ENCODE data around the gene SBNO2. TPM values are rescaled to one million over a fixed set of nuclear protein-coding genes. Genes with fewer than 3 reads are reported as not detected.
"Not testable (repeated sequence)": the region's sequence is repeated elsewhere in the genome, so short reads cannot be mapped to it uniquely, and the experiment has no call there.

The SBNO2 gene
- total RNA-seq, 1 donor from 2014 or later, result 14.7 TPM

DNA sequence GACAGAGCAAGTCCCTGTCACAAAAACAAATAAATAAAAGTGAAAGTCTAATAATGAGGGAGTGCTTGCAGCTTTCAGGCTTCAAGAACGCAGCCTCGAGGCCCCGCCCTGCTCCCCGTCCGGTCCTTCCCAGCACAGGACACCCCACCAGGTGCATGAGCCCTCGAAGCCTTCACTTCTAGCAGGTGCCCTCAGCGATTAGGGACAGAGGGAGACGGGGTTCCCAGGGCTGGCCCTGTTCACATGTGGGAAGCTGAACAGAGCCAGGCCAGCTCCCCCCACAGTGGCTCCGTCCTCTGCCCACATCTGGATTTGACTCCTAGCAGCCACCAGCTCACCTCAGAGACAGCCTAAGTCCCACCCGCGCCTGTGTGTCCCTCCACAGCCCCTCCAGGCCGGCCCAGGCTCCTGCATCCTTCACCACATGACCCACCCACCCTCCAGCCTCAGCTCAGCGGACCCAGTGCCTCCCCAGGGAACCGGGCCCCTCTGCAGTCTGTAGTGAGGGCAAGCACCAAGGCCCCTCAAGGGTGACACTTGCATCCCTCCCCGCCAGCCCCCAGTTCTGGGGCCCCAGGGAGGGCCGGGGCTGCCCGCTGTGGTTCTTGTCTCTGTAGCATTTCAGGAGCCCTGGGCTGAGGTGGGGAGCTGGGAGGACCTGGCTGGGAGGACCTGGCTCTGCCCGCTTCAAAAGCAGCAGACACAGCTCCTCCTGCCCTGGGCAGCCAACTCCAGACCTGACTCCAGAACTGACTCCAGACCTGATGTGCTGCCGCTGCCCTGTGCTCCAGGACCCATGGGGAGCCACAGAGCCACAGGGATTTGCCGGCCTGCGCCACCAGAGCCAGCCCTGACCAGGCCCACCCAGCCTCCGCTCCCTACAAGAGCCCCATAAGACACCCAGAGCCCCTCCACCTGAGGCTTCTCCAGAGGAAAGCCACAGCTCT lies 43.0 kb downstream of the SBNO2 start:
- intact Hi-C loops (cut with DNase I), result loop anchor here (5.0 kb wide), 1 partner anchor 41 kb away; the partner anchor contains the start of gene SBNO2

DNA sequence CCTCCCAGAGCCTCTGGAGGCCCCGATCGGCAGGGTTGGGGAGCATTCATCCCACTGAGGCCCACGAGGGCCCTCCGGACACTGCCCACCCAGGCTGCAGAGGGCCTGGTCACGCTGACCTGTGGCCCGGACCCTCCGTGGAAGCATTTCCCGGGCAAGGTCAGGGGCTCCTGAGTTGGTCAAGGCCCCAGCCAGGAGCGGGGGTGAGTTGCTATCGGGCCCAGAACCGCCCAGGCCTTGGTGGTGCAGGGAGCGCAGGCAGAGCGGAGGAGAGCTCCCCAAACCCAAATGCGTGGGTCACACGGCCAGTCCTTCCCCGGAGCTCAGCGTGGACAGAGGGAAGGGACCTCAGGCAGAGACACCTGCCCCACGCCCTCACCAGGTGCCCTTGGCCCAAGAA lies 44.5 kb downstream of the SBNO2 start:
- ATAC-seq, result no peak
- intact Hi-C loops (cut with DNase I), result no loop called here
- DNase-seq (ENCODE audit: missing footprints), result no peak

More for the DNA sequence above, 43.0 kb downstream of the SBNO2 start:
- DNase-seq (ENCODE audit: missing footprints) (no peak), ATAC-seq (no peak)

DNA sequence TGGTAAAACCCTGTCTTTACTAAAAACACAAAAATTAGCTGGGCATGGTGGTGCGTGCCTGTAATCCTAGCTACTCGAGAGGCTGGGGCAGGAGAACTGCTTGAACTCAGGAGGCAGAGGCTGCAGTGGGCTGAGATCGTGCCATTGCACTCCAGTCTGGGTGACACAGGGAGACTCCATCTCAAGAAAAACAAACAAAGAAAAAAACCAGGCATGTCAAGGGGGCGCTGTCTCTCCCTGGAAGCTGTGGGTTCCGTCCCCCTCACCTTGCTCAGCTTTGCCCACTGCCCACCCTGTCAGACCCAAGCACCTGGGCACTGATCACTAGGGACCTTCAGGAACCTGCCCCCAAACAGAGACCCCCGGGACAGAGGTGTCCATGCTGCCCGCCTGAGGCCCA lies 45.0 kb downstream of the SBNO2 start:
- intact Hi-C loops (cut with DNase I); DNase-seq (ENCODE audit: missing footprints); ATAC-seq: not testable (repeated sequence)

DNA sequence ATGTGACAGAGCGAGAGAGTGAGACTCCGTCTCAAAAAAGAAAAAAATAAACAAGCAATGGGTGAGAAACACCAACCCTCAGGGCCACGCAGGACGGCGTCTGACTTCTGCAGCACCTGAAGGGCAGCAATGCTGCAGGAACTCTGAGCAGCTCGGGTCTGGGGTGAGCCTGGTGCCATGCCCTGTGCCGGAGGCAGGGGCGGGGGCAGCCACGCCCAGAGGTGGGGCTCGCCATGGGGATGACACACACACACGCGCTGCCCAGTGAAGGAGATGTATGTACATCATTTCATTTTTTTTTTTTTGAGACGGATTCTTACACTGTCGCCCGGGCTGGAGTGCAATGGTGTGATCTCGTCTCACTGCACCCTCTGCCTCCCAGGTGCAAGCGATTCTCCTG lies 46.0 kb downstream of the SBNO2 start:
- DNase-seq (ENCODE audit: missing footprints) (no peak), ATAC-seq (no peak)
- intact Hi-C loops (cut with DNase I), result no loop called here

DNA sequence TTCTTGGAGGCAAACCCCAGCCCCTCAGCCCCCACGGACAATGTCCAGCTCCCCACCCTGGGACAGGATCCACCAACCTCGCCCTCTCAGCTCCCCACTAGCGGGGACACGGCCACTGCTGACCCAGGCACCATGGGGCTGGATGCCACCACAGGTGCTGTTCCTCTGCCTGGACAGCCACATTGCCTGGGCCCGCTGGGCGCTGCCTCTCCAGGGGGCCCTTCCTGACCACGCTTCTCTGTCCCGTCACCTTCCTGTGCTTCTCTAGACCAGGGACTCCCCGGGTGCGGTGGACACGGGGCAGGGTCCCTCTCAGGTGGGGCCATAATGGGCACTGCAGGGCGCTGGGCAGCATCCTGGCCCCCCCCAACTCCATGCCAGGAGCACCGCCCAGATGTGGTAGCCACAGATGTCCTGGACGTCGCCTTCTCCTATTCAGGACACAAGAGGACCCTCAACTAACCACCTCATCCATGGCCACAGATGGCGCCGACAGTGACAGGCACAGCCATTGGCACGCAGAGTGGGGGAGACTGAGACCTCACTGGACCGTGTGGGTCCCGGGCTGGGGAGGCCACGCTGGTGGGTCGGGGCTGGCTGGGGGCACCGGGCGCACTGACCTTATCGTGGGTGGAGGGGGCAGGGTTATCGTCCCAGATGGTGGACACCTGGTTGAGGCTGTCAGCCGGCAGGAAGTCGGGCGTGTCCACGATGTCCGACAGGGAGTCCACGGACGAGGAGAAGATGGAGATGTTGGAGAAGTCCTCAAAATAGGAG lies 46.9 kb downstream of the SBNO2 start:
- DNase-seq (ENCODE audit: missing footprints) (no peak), ATAC-seq (no peak)
- intact Hi-C loops (cut with DNase I), result no loop called here

DNA sequence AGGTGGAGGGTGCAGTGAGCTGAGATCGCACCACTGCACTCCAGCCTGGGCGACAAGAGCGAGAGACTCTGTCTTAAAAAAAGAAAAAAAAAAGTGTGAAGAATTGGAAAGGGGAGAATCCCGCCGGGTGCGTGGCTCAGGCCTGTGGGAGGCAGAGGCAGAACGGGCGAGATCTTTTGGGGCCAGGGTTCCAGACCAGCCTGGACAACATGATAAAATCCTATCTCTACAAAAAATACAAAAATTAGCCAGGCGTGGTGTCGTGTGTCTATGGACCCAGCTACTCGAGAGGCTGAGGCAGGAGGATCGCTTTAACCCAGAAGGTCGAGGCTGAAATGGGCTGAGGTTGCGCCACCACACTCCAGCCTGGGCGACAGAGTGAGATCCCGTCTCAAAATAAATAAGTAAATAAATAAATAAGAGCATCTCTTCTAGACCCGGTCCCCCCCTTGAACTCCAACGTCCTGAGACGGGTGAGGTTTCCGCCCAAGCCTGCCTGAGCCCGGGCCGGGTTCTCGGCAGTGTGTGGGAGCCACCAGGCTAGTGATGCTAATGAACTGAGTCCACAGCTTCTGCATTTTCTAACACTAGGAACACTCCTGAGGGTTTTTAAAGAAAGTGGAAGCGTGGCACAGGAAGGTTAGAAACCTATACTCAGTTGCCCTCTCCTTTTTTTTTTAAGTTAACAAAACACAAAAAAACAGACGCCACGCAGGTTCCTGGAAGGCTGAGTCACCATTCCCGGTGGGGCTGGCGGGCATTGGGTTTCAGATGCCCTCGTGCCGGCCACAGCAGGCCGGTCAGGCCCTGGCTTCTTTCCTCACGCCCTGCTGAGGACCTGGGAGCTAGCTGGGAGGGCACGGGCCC lies 48.2 kb downstream of the SBNO2 start:
- ATAC-seq, result no peak
- intact Hi-C loops (cut with DNase I), result no loop called here

DNA sequence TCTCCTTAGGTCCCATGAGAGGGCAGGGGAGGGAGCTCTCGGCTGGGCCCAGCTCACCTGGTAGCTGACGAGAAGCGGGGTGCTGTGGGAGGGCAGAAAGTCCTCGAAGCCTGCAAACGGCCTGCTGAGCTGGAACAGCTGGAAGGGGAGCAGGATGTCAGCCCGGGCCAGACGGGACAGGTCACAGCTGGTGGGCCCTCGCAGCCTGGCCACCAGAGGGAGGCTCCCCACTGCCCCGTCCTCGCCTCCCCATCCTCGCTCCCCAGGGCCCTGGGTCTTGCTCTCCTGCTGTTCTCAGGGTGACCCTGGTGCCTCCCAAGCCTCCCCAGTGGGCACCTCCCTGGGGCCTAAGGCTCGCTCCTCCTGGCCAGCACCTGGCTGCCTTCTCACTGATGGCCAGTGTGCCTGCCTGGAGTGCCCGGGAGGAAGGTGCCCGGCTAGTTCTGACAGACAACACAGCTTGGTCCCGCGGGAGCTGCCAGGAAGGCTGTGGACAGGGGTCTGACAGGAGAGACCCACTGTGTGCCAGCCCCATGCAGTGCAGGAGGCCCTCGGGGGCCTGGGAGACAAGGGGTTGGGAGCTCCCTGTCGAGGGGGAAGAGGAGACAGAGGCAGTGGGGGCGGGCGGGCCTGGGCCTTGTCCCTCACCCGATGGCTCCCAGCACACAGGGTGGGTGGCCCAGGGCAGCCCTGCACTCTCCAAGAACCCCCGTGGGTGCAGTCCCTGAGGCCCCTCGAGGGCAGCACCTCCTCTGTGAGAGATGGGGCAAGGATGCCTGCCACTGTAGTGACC lies 50.0 kb downstream of the SBNO2 start:
- DNase-seq (ENCODE audit: missing footprints) (no peak), ATAC-seq (no peak)
- intact Hi-C loops (cut with DNase I), result no loop called here

More for the DNA sequence above, 48.2 kb downstream of the SBNO2 start:
- DNase-seq (ENCODE audit: missing footprints), result no peak

DNA sequence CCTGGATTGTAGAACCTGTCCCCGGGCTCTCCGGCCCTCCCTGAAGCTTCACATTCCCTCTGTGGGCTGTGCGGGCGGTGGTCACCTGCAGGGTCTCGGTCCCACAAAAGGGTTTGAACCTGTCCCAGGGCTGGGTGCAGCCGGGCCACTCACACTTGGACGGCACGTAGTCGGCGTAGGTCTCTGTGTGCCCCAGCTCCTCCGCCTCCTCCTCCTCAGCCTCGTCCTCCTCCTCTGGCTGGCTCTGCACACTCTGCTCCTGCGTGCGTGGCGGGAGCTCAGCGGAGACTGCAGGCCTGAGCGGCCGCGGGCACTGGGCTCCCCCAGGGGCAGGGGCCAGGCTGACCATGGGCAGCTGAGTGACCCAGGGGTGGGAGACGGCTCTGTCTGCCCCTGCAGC lies 50.7 kb downstream of the SBNO2 start:
- ATAC-seq (no peak), DNase-seq (ENCODE audit: missing footprints) (no peak)
- intact Hi-C loops (cut with DNase I), result no loop called here

DNA sequence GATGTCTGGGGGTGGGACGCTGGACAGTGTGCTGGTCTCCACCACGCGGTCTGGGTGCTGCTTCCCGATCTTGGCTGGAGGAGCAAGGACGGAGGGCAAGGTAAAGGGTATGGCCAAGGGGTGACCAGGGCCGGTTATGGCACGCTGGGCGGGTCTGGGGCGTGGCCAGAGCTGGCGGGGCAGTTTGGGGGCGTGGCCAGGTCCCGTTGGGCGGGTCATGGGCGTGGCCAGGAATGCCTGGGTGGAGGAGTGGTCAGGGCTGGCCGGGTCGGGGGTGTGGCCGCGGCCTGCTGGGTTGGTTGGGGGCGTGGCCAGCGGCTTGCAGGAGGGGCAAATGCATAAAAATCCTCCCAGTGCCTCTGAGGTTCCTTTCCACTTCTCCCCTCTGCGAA lies 51.1 kb downstream of the SBNO2 start:
- DNase-seq (ENCODE audit: missing footprints), result no peak
- intact Hi-C loops (cut with DNase I), result no loop called here
- peak; percentile 46 for ATAC-seq

DNA sequence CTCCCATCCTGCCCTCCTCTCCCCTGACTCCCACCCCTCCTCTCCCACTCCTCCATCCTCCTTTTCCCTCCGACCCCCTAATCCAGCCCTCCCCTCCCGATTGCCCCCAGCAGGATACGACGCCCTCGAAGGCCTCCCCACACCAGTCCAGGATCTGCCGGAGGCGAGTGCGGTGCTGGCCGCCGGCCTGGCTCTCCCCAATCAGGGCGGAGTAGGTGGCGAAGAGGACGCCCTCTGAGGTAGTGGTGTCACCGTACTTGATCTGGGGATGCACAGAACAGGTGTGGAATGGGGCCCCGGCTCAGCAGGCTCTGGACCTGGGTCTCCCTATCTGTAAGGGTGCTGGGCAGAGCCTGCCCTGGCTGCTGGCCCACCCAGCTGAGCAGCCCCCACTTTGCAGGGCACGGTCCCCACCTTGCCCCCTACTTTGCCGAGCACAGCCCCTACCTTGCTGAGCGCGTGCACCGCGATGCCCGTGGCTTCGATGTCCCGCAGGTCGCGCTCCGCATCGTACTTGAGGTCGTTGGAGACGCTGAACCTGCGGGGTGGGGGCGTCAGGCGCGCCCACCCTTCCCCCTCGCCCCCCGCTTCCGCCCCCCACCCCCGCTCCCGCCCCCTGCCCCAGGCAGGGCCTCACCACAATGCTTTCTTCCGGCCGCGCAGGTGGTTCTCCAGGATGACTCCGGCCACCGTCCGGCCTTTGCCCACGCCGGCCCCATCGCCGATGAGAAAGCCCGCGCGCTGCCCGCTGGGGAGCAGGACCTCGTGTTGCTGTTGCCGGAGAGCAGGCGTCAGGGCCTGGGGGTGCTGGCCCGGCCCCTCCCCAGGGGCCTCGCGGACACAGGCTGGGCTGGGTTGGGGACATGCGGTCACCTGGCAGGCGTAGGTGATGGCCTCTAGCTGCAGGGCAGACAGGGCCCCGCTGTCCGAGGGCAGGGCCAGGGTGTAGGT lies 51.8 kb downstream of the SBNO2 start:
- intact Hi-C loops (cut with DNase I), result no loop called here
- no peak for DNase-seq (ENCODE audit: missing footprints)
- ATAC-seq, result no peak

DNA sequence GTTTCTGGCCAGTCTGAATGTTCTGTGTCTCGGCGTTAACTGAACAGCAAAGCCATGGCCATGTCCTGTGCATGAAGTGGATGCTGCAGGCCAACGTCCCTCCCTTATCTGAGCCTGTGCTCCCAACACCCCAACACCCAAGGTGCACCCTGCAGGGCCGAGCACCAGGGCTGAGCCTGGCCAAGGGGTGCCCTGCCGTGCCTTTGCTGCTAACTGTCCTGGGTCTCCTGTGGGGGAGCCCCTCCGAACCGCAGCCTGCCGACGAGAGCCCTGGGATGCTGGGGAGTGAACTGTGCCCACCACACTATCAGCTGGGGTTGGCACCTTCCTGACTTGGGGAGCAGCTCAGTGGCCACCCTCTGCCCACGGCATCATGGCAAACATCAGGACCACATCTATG lies 52.7 kb downstream of the SBNO2 start:
- intact Hi-C loops (cut with DNase I), result no loop called here
- no peak for DNase-seq (ENCODE audit: missing footprints)
- no peak for ATAC-seq

DNA sequence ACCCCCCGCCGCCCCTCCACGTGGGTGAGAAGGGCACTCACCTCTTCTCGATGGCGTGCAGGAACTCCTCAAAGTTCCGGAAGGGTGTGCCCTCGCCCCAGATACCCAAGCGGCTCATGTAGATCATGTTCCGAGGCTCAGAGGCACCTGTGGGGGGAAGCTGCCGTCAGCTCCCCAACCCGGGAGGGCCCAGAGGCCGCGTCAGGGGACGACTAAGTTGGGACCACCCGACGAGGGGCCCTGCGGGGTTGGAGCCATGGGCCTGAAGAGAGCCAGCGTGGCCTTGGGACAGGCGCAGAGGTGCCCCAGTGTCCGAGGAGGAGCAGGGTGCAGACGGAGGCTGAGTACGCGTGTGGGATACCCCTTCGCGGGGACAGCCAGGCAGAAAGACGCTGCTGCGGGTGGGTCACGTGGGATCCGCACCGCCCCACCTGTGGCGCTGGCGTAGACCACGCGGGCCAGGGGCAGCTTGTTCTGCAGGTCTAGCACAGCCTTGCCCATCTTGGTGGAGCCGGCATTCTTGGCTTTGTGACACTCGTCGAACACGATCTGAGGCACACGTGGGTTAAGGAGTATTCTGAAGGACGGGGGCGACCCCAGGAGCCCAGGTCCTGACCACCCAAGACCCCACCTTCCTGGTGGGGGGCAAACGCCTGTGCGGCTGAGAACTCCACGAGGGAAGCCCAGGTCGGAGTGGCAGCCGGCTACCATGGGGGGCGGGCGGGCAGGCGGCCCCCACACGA lies 54.4 kb downstream of the SBNO2 start:
- no peak for ATAC-seq
- intact Hi-C loops (cut with DNase I), result no loop called here
- DNase-seq (ENCODE audit: missing footprints), result peak; percentile 40

DNA sequence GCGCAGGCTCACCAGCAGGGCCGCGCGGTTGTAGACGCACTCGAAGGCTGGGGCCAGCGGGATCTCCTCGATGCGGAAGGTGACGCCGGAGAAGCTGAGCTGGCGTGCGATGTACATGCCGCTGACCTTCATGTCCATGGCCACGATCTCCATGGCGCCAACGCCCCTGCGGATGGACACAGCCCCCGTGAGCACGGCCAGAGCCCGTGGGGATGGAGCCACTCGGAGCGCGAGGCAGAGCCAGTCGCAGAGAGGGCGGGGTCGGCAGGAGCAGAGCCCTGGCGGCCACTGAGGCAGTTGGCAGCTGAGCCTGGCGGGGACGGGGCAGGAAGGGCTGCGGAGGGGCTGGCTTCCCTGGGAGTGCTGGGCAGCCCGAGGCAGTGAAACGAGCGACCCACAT lies 55.1 kb downstream of the SBNO2 start:
- ATAC-seq, result no peak
- intact Hi-C loops (cut with DNase I), result no loop called here
- no peak for DNase-seq (ENCODE audit: missing footprints)

DNA sequence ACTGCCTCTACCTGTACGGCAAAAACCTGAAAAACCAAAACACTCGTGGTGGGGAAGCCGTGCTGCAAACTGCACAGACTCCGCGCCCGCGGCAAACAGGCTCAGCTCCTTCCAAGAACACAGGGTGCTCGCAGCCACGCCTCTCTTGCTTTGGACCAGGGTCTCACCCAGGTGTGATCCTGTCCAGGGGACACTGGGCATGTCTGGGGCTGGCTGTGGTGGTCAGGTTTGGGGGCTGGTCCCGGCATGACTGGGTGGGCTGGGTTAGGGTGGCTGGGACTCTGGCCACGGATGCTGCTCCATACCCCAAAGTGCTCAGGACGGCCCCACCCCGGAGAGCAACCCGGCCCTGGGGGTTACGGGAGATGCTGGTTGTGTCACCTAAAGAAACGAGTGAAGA lies 56.4 kb downstream of the SBNO2 start:
- intact Hi-C loops (cut with DNase I), result no loop called here
- ATAC-seq (no peak), DNase-seq (ENCODE audit: missing footprints) (no peak)

DNA sequence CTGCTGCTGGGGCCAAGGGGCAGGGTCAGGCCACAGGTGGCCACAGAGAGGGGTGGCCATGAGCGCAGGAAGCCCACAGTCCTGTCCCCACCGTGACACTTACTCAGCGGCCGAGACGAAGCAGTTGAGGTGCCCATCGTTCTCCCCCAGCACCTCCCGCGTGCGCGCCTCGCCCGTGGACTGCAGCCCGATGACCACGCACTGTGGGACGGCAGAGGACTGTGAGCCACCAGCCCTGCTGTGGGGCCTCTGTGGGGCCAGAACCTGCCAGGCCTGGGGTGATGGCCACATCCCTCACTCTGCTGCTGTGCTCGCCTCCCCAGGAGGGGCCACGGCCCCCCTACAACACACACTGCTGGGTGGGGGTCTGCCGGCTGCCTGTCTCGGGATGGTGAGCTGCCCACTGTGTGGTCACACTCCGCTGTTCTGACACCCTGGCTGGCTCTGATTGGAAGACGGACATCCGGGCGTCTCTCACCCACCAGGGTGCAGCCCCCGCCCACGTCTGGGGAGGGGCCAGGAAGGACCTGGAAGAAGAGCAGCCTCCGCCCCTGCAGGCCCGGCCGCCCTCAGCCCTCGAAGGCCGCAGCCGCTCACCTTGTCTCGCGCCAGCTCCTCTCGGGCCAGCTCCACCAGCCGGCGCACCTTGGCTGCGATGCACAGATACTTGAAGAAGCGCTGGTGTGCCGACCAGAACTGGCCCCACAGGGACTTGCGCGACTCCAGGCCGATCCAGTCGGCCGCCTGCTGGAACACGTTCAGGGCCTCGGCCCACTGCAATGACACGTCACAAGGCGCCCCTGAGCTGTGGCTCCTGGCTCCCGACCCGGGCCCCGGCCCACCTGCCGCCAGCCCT lies 57.1 kb downstream of the SBNO2 start:
- DNase-seq (ENCODE audit: missing footprints) (no peak), ATAC-seq (no peak)
- intact Hi-C loops (cut with DNase I), result no loop called here

Data from Right ventricle myocardium inferior (tissue), 1 donor.